H1 (cell line): ENCODE data around the gene KCND3. TPM values are rescaled to one million over a fixed set of nuclear protein-coding genes. Genes with fewer than 3 reads are reported as not detected.

Source experiments
- RAD21 ChIP-seq, 2 experiments: IDR thresholded peaks in 1 of 2; conservative IDR thresholded peaks in 1 of 2; 2 replicates each; pipeline ENCODE4 v1.6.1; 2011; ENCODE audit warnings: low read depth in 2 of 2, low read length in 2 of 2, improper control_type of control experiment in 1 of 2, inconsistent platforms in 1 of 2, mild to moderate bottlenecking in 1 of 2, moderate library complexity in 1 of 2
- RNF2 ChIP-seq: fragments of 200-900, 300-1000 bp; sonication (generic); IDR thresholded peaks from 2 replicates; pipeline ENCODE4 v1.7.1; 2016; ENCODE audit warnings: borderline replicate concordance, low read depth, mild to moderate bottlenecking, antibody characterized with exemption, low read length; ENCODE audit not compliant: poor library complexity, severe bottlenecking; ENCODE audit errors: missing control alignments
- YY1 ChIP-seq: IDR thresholded peaks from 2 replicates; pipeline ENCODE4 v1.6.1; 2011; ENCODE audit warnings: low read depth, mild to moderate bottlenecking, low read length
- polyA plus RNA-seq, 7 experiments: library from polyadenylated mRNA; depleted of rRNA in 3 of 7; stranded (reverse) in 5 of 7; unstranded in 2 of 7; fragments of >200 nt in 5 of 7; fragments of 200-250 nt in 2 of 7; gene quantifications; 1 replicate in 5 of 7; 2 replicates in 1 of 7; 4 replicates in 1 of 7; pipeline versions ENCODE4 v1.2.1 to v1.2.3, GENCODE V29; 2011 to 2013; ENCODE audit warnings: missing spikeins in 2 of 7, mixed read lengths in 2 of 7
- total RNA-seq: library from RNA; stranded (reverse); fragmentation: NEBNext Ultra II Directional; extraction: Animal tissue kit (Norgen Biotek cat#: 25700); gene quantifications from 2 replicates; pipeline ENCODE4 v1.2.1, GENCODE V29; 2021

KCND3 gene
- total and polyA plus RNA-seq, 2 of the 8 experiments (the other 6 are each of a cell fraction or from before 2014, with no cell fraction given): 0.14 to 0.48 TPM

DNA sequence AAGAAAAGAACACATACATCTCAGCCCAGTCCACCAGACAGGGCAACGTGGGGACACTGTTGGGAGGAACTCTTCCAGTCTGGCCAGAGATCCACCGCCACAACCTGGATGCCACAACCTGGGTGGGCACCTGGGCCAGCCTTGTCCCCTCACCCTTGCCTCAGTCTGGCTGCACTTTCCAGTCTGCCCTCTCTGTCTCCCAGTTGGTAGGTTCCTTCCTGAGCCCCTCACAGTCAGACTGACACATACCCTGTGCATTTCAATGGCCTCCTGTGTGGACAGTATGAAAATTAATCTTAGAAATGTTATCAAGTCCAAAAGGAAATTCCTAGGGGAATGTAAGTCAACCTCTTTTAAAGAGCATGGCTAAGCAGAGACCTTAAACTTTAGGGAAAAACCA, 184.2 kb downstream of the KCND3 start (continued):
- TF ChIP-seq RNF2 (no peak), RAD21 (IDR thresholded peaks at IDR 0.05 in 1 of 2, conservative IDR thresholded peaks at IDR 0.05 in 1 of 2; ENCODE audit: low read depth in 2 of 2, low read length in 2 of 2) (no peak), YY1 (no peak)
- TF ChIP-seq, all 59 proteins: peak for 0
